NCI-H2227 (cell line): ENCODE data around the gene PTGDS.
A peak's percentile ranks its signal among the peaks of the same experiment; 100 is the strongest.

Source experiments
- DNase-seq: peaks from one replicate; lab custom pipeline; 2025; ENCODE audit not compliant: unreplicated experiment; lab: John Stamatoyannopoulos, UW

PTGDS gene

DNA sequence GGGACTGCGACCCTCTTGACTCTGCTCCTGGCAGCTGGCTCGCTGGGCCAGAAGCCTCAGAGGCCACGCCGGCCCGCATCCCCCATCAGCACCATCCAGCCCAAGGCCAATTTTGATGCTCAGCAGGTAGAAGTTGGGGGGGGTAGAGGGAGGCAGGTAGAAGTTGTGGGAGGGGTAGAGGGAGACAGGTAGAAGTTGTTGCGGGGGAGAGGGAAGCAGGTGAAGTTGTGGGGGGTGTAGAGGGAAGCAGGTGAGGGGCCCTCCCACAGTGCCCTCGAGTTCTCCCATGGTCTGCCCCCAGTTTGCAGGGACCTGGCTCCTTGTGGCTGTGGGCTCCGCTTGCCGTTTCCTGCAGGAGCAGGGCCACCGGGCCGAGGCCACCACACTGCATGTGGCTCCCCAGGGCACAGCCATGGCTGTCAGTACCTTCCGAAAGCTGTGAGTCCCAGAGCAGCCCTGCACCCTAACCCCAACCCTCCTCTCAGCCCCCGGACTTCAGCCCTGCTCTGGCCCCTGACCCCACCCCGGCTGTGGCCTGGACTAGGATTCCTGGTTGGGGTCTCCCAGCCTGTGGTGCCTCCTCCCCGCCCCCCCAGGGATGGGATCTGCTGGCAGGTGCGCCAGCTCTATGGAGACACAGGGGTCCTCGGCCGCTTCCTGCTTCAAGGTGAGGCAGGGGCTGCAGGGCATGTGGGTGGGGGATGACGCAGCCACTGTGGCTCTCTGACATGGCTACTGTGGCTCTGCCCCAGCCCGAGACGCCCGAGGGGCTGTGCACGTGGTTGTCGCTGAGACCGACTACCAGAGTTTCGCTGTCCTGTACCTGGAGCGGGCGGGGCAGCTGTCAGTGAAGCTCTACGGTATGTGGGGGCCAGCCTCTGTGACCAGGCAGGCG lies 31.7 kb upstream of the PTGDS start:
- DNase-seq, result no peak

DNA sequence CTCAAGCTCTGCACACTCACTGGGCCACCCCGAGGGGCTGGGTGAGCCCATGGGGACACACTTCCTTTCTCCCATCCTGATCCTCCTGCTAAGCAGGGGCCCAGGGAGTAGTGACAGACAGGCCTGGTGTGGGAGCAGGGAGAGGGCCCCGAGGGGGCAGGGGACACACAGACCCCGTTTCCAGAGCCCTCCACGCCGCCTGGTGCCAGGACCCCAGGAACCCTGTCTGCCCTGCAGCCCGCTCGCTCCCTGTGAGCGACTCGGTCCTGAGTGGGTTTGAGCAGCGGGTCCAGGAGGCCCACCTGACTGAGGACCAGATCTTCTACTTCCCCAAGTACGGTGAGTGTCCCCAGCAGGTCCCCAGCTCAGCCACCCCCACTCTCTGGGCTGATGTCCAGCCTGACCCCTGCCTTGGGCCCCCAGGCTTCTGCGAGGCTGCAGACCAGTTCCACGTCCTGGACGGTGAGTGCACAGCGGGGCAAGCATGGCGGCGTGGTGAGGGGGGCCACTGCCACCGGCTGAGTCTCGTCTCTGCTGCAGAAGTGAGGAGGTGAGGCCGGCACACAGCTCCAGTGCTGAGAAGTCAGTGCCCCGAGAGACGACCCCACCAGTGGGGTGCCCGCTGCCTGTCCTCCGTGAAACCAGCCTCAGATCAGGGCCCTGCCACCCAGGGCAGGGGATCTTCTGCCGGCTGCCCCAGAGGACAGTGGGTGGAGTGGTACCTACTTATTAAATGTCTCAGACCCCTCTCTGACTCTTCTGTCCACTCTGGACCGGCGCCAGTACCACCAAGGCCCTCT lies 30.9 kb upstream of the PTGDS start:
- DNase-seq, result no peak

DNA sequence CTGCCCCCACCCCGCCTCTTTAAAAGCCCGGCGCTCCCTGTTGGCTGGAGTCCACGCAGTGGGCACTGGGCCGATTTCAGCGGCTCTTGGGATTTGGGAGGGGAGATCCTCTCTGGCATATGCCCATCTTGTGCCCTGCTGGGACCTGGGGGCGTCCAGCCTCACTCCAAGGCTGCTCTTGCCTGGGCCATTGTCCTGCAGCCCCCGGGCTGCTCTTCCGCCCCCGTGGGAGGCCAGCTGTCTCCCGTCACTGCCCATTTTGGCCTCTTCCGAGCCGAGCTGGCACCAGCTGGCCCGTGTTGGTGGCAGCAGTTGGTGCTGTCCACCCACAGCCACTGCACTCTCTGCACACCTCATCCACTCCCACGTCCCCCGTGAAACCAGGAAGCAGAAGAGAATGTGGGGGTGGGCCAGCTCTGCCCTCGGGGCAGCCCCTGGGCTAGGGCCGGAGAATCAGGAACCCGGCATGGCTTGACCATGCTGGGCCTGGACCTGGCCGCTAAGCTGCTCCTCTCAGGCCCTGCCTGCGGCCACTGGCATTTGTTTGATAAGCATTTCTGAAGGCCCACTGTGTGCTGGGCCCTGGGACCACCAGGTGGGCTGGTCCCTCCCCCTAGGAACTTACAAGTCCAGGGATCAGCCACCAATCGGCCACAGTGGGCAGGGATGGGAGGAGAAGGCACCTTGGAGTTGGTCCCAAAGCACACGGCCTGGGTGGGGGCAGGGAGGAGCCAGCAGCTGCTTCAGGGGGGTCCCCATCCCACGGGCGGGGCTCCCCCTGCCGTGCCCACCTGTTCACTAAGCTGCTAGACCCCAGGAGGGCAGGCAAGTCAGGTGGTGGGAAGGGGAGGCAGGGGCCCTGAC lies 30.0 kb upstream of the PTGDS start:
- no peak for DNase-seq

DNA sequence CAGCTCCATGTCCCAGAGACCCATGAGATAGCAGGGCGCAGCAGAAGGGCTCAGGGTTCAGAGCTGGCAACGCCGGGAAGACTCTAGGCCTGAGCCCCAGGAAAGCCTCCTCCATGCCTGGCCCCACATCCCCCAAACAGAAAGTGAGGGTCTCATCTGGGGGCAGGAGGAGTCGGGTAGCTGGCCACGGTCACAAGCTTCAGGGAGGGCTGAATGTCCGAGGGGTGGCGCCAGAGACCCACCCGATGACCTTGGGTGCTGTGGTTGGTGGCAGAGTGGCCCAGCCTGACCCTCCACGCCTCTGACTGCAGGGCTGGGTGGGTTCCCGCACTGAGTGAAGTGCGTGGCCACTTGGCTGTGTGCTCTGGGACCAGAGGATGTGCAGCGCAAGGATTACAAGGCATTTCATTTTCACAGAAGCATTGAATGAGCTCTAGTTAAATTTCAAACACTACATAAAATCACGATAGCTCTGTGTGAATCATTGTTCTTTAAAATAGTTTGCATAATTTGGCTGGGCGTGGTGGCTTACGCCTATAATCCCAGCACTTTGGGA lies 29.3 kb upstream of the PTGDS start:
- DNase-seq, result no peak

- peak; percentile 56 for DNase-seq
Measured at GRCh38 chr9:136949239-136949816, 28.0 kb upstream of the PTGDS start.

- peak; percentile 91 for DNase-seq
Measured at GRCh38 chr9:136949817-136950655, 27.3 kb upstream of the PTGDS start.

- no peak for DNase-seq
Measured at GRCh38 chr9:136950656-136951276, 26.5 kb upstream of the PTGDS start.

GRCh38 chr9:136951541-136952320 lies 25.6 kb upstream of the PTGDS start, which contains the start of gene LCN12:
LCN12 (plus strand) TSS chr9:136952273; CDS start chr9:136952328, 55 bp downstream.
- no peak for DNase-seq

DNA sequence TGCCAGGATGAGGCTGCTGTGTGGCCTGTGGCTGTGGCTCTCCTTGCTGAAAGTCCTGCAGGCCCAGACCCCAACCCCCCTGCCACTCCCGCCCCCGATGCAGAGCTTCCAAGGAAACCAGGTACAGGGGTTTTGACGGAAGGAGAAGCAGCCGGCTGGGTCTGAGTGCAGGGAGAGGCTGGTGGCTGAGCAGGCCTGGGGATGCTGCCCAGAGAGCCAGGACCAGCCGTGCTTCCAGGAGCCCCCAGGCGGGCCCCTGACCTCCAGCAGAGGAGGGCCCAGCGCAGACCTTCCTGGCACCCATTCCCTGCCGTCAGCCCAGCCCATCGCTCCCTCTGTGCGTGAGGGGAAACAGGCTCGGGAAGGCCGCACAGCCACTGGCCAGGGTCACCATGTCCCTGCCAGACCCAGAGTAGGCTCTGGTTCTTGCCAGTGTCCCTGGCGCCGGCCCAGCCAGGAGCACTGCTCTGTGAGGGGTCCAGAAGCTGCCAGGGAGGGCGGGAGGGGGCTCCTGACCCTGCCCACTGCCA lies 24.9 kb upstream of the PTGDS start:
- no peak for DNase-seq

DNA sequence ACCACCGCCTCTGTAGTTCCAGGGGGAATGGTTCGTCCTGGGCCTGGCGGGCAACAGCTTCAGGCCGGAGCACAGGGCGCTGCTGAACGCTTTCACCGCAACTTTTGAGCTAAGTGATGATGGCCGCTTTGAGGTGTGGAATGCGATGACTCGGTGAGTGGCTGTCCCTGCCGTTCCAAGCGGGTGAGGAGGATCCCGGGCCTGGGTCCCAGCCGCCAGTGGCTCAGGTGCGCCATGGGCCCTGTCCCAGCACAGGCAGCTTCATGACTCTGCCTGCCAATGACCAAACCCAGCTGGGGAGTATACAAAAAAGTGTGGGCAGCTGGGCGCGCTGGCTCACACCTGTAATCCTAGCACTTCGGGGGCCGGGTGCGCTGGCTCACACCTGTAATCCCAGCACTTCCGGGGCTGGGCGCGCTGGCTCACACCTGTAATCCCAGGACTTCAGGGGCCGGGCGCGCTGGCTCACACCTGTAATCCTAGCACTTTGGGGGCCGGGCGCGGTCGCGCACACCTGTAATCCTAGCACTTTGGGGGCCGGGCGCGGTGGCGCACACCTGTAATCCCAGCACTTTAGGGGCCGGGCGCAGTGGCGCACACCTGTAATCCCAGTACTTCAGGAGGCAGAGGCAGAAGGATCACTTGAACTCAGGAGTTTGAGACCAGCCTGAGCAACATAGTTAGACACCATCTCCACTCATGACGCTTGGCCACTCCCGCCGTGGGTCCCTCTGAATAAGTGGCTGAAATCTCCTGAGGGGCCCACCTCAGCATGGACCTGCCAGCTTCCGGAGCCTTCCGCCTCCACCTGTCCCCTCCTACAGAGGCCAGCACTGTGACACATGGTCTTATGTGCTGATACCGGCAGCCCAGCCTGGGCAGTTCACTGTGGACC lies 24.2 kb upstream of the PTGDS start:
- no peak for DNase-seq

GRCh38 chr9:136953771-136954269 lies 23.5 kb upstream of the PTGDS start:
- DNase-seq, result no peak

- DNase-seq, result no peak
Measured at GRCh38 chr9:136954270-136955083, 22.8 kb upstream of the PTGDS start.

- no peak for DNase-seq
Measured at GRCh38 chr9:136955202-136955942, 21.9 kb upstream of the PTGDS start.

DNA sequence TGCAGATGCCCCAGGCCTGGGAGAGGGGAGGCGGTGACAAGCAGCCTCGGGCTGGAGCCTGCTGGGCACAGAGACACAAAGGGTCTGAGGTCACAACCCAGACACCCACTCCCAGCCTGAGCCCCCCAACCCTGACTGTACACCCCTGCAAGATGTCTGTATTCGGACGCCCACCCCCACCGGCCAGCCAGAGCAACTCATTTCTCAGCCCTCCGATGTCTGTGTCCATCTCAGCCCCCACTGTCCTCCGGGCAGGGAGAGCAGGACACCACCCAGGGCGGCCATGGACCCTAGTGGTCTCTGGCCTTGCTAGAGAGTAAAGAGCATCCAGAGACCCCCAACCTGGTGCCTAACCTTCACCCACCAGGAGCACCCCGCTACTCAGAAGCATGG lies 21.4 kb upstream of the PTGDS start:
- no peak for DNase-seq

DNA sequence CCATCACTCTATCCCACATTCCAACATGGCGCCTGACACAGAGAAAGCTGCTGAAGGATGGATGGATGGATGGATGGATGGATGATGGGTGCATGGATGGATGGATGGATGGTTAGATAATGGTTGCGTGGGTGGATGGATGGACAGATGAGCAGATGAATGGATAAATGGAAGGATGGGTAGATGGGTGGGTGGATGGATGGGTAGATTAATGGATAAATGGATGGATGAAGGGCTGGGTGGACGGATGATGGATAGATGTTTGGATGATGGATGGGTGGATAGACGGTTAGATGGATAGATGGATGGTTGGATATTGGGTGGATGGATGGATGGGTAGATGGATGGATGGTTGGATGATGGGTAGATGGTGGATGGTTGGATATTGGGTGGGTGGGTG lies 20.7 kb upstream of the PTGDS start:
- no peak for DNase-seq
